OCI-LY1 (cell line): ENCODE data around the gene PRPH.

ENCODE experiments used
- CTCF ChIP-seq: fragments of 200-600 bp; sonication (generic), shearing (Covaris generic); IDR thresholded peaks from 2 replicates; pipeline ENCODE4 v1.5.1; 2017; ENCODE audit warnings: mild to moderate bottlenecking, antibody characterized with exemption, low read length, moderate library complexity, mixed read lengths
- EZH2 ChIP-seq: fragments of 200-600 bp; sonication (generic), shearing (Covaris generic); IDR thresholded peaks from 2 replicates; pipeline ENCODE4 v1.8.0; 2017; ENCODE audit warnings: borderline replicate concordance, mixed run types, mild to moderate bottlenecking, antibody characterized with exemption, low read length, moderate library complexity, mixed read lengths

GRCh38 chr12:49293056-49293956 is 1.6 kb upstream of the PRPH start:
- TF ChIP-seq EZH2, result no peak
- no peak for TF ChIP-seq CTCF
